Measurements from ENCODE around the gene NTSR1.

DNA sequence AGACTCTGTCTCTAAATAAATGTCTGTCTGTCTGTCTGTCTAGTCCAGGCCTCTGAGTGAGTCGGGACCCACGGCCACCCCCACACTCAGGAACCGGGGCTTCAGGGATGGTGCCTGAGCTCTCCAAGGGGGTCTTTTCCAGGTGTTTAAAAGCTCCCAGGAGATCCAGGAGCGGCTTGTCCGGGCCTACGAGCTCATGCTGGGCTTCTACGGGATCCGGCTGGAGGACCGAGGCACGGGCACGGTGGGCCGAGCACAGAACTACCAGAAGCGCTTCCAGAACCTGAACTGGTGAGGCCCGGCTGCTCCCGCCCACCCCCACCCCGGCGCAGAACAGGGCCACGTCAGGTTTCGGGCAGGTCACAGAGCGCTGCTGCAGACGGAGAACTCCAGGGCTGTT lies 102.7 kb downstream of the NTSR1 start:
- TF ChIP-seq CTCF (IDR thresholded peaks at IDR 0.05) (no peak), POLR2A (IDR thresholded peaks at IDR 0.05) (no peak)

All from heart left ventricle (tissue), 13 donors.